Activated T-helper 1 cell treated with Interleukin-2 at 50 U/mL for 16 hours (primary cell): ENCODE data around the gene CEMIP2.
A peak's percentile ranks its signal among the peaks of the same experiment; 100 is the strongest.

Experiments
- DNase-seq: peaks from one replicate; pipeline ENCODE4 v3.0.0-alpha.2; 2020; ENCODE audit warnings: low read depth

CEMIP2 gene

DNA sequence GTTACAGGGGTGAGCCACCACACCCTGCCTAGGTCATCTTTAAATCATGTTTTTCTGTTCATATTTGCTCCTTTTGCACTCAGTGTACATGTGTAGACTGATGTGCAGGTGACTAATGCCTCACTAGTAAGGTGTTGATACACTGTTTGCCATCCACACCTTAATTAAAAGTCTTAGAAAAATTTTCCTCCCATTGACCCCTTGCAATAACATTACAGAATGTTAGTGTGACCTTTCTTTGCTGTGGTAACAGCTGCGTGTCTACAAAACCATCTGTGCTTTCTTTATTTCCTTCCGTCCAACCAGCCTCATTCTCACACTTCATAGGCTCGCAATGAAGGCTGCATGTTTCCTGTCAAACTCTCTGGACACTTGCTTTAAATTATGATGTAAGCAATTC is 6.6 kb upstream of the CEMIP2 start:
- DNase-seq: no peak

DNA sequence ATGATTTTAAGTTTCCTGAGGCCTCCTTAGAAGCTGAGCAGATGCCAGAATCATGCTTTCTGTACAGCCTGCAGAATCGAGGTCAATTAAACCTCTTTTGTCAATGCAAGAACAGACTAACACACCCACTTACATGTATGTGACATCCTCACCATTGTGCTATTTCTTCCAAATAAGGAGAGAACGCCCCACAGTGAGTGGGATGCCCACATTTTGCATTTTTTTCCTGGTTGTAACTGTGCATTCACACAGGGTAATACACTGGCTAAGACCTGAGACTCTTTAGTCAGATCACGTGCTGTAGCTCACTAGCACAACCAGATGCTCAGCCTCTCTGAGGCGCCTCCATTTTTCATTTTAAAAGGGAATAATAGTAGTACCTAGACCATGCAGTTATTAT is 4.4 kb upstream of the CEMIP2 start:
- DNase-seq: no peak

DNA sequence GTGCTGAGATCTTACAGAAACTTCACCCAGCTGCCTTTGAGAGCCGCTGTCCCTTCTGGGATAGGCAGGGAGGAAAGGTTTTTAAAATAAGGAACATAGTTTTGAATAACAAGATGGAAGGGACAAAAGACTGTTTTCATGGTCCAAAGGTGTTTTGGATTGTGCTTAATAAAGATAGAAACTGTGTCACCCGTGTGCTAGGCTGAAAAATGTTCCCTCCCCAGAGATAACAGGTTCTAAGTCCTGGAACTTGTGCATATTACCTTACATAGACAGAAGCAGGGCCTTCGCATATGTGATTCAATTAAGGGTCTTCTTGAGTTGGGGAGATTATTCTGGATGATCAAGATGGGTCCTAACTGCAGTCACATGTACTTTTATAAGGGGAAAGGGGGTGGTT is 1.9 kb upstream of the CEMIP2 start:
- DNase-seq: no peak

DNA sequence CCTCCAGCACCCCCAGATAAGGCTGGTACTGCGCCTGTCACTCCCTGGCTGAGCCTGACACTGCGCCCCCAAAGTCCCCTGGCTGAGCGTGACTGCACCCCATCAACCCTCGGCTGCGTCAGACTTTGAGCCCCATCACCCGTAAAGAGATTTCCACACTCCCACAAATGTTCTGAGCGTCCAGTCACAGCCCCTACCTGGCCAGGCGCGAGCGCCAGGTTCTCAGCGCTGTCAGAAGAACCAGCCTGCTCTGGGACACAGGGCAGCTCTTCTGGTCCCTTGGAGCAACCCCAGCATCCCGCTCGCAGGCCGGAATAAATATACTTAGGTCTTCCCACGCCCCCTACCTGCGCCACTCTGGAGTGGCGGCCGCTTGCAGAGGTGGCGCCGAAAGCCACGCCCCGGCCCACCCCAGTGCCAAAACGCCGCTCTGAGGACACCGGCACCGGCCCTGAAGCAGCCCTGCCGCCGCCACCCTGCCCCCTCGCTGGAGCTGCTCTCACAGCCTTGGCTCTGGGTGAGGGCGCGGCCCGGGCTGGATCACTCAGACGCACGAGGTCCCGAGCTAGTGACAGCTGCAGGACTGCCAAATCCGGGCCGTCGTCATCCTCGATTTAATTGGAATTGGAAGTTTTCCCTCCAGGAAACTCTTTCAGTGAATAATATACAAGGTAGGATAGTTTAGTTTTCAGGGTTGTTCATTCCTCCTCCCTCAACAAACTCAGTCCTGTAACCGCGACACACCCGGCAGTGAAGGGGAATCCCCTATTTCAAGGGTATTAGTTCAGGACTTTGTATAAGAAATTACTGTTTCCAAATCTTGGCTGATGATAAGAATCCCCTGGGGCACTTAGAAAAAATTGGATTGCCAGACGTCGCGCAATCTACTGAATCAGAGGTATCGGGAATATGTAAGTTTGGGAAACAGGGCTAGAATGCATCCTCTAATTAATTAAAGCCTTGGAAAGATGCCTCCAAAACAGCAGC is 1.2 kb upstream of the CEMIP2 start:
- DNase-seq: peak; percentile 58

DNA sequence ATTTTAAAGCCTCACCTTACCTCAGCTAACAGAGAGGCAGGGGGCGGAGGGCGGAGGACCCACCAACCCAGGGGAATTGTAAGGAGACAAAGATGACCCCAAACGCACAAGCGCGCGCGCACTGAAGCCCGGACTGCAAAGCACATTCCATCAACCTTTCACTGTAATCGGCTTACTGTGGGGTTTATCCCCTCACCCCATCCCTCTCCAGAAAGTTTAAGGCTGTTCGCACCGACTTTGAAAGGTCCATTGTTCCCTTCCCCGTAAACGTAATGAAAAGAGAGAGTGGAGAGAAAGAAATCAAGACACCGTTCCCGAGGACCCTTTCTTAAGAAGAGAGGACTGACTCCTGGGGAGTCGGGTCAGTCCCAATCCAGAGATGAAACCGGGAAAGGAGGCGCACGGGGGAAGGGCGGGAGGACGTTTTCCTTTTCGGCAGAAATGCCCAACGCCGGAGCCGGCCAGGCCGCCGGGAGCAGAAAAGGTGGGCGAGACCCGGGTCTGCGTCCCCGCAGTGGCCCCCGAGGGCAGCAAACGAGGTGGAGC is 464 bp downstream of the CEMIP2 start:
- no peak for DNase-seq

DNA sequence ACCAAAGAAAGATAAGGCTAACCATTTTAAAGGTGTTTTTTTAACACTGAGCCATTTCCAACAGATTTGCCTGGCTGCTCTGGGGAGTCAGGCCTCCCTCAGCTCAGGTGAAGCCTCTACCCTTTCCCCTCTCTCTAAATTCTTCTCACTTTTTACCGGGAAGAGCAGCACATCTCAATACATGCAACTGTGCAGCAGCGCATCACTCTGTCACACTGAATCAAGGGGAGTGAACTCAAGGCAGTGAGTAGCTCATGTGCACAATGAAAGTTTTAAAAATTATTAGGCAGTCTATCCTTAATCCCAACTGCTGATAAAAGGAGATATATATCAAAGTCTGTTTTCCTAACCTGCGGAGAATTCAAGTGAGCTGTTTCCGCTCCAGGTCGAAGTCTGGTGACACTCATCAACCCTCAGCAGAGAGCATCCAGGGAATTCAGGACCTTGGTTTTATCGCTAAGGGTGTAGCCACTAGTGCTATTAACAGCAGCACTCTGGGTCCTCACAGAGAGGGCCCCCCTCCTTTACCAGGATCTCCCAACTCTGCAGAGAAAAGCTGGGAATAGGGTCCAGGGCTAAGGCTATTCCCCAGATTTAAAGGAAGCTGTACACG is 1.0 kb downstream of the CEMIP2 start:
- no peak for DNase-seq

DNA sequence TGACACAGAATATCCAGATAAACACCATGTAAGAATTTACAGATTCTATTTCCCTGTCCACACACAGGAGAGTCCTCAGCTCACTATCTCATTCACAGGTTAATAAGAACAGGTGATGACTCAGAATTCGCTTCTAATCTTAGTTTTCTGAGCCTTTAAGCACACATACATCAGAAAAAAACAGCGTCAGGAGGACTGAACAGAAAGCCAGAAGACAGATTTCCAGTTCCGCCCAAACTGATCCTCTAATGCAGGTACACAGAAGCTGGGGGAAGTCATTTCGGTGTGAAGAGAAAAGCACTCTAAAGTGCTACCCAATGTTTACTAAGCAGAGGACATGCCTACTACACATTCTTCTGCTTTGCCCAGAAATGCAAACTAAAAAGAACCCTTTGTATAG is 1.6 kb downstream of the CEMIP2 start:
- no peak for DNase-seq

DNA sequence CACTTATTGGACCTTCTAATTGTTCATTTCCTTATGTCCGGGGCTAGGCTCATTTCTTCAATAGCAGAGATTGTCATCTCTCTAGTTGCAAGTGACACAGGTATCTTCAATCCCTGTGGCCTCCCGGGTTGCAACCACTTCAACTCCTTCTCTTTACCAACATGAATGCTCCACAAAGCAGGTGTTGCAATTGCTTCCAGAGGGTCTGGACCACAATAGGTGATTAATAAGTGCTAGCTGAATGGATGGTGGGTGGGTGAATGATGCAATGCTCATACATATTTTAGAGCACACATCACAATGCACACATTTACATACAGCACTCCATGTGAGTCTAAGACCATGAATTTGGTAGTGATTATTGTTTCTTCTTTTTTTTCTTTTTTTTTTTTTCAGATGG is 2.6 kb downstream of the CEMIP2 start:
- no peak for DNase-seq

DNA sequence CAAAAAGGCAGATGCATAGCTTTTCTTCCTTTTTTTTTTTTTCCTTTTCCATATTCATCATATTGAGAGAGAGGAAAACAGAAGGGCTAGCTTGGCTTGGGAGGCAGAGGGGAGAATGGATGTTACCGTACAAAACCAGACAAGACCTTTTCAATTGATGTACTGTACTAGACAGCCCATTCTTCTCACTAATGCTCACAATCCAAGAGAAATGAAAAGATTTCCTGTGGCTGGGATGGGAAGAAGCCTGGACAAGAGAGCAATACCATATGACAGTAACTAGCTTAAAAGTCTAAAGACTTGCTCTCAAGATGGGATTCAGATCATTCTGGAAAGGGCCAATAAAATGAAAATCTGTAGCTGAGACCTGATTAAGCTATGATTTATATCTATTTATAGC is 3.4 kb downstream of the CEMIP2 start:
- no peak for DNase-seq

DNA sequence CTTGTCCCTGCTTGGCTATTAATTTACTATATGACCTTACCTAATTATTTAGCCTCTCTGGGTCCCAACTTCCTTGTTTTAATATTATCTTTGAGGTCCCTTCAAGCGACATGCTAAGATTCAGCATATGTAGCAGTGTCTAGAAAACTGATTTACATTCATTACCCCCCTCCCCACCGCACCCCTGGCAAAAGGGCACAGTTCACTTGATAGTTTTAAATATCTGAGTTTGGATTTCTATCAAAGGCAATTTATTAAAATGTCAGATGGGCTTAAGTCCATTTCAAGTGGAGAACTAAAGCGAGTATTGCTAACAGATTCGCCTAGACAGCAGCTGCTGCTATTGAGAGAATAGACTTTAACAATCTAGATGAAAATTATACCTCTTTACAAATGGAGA is 3.9 kb downstream of the CEMIP2 start:
- no peak for DNase-seq

DNA sequence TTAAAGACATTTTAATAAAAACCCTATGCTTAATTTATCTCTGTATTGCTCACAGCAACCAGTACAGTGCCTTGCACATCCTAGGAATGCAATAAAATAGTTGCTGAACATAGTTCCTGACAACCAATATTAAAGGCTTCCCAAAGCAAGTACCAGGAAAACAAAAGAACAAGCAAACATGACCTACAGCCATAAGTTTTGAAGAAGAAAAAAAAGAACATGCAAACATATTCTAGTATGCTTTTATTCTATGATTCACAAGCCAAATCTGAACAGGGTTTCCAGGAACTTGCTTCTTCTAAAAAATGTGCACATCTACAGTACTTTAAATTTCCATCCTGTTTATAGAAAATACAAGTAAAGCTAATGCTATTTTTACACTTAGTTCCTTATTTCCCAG is 4.5 kb downstream of the CEMIP2 start:
- no peak for DNase-seq

DNA sequence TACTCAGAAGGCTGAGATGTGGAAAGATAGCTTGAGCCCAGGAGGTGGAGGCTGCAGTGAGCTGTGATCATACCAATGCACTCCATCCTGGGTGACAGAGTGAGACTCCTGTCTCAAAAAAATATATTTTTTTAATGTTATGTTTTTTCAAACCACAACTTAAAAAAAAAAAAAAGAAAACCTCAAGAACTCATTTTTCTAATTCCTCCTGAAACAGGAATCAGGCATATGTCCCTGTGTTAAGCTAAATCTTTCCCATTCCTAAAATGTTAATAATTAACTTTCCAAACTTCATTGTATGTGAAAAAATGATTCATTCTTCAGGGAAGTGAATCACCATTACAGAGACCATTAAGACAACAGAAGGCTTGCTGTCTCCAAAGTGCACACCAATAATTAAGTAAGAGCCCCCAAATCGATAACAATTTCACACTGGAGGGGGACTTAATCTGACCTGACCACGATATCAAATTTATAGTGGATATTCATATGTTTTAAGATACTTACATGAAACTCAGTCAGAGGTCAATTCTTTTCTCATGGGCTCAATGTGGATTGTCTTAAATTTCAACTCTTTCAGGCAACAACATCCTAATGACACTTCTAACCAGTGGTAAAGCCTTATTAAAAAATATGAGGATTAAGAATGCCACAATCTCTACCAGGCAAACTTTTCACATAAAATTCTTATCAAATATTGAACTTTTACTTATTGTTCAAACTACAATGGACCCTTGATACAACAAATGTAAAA is 5.2 kb downstream of the CEMIP2 start:
- DNase-seq: no peak

DNA sequence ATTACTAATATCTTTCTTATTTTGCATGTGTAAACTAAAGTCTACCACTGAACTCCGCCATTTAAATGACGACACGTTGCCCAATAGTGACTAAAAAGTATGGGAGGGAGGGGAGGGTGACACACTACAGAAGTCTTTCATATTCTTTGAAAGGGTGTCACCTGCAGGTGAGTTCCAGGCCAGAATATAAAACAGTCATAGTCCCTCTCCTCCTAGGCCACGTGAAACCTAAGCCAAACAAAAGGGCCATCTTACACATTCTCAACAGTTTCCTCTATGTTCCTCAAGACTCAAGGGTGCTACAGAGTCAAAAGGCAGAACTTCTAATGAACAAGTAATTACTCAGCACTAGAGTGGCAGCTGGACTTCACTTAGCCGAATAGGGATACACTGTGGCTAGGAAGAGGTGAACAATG is 6.4 kb downstream of the CEMIP2 start:
- no peak for DNase-seq

DNA sequence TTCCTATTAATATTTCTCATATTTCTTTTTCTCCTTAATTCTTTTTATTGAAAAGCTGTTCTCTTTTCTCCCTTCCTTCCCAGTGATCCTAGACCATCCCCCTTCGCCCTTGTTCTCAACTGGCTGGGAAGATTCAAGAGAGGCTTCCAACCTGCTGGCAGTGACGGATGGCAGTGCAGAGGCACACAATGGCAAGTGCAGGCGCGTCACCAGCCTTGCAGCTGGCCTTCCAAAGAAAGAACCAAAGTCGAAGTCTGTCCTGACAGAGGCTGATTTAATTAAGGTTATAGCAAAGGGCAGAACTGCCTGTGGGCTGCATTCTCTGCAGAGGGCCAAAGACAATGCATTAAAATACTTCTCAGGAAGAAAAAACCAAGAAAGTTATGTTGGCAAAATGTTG is 7.4 kb downstream of the CEMIP2 start:
- no peak for DNase-seq

DNA sequence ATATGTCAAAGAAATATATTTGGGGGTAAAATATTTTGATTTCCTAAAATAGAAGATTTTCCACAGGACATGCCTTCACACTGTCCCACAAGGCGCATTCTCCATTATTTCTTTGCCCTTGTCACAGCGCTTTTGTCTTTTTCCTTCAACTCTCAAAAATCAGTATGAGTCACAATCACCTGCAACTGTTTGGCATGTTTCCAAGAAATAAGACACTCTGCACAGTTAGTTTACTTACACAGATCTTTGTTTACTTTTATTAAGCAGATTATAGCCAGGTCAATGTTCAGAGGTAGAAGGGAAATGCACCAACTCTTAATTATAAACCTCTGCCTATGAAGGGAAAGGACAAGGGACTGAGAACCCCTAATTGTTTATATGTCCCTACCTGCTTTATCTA is 9.5 kb downstream of the CEMIP2 start:
- DNase-seq: no peak

DNA sequence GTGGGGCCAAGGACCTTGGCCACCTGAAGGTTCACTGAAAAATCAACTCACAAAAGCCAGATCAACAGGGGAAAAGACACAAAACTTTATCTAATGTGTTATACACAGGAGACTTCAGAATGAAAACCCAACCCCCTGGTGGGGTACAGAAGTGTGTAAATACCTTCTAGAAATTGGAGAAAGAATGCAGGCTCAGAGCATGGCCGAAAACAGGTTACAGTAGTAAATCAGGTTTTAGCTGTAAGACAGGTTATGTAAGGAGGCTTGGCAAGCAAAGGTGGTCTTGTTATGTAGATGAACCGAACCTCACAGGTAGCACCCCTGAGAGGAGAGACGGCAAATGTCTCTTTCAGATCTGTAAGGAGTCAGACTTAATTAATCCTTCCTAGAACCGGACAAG is 10.0 kb downstream of the CEMIP2 start:
- DNase-seq: no peak

DNA sequence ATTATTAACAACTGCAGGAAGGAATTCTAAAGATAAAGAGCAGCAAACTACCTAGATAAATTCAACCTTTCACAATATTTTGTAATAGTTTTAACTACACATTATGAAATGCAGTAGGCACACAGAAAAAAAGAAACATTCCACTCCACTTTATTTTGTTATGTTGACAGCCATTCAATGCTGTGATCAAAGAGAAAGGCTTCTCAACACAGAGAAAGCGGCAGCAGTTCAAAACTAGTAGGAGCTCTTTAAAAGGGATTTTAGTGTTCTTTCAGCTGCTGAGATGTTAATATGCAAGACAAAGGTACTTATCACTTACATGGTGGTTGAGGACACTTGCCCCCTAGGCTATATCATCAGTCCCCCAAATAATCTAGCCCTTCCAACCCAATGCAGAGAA is 11.6 kb downstream of the CEMIP2 start:
- DNase-seq: no peak

DNA sequence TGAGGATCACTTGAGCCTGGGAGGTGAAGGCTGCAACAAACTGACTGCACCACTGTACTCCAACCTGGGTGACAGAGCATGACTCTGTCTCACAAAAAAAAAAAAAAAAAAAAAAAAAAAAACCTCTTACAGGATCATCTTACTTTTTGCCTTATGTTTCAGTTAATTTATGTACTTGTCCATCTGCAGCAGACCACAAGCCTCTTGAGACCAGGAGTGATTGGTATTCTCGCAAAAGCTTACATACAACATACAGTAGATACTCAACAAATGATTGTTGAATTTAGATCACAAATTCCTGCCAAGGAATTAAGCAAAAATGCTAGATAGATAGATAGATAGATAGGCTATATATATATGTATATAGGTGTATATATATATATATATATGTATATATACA is 12.4 kb downstream of the CEMIP2 start:
- no peak for DNase-seq

DNA sequence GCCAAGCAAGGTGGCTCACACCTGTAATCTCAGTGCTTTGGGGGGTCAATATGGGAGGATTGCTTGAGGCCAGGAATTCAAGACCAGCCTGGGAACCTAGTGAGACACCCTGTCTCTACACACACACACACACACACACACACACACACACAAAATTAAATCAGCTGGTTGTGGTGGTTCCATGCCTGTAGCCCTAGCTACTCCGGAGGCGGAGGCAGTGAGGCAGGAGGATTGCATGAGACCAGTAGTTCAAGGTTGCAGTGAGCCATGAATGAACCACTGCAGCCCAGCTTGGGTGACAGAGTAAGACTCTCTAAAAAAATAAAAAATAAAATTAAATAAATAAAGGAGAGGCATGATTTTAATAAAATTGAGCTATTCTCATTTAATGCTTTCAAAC is 13.1 kb downstream of the CEMIP2 start:
- DNase-seq: no peak

DNA sequence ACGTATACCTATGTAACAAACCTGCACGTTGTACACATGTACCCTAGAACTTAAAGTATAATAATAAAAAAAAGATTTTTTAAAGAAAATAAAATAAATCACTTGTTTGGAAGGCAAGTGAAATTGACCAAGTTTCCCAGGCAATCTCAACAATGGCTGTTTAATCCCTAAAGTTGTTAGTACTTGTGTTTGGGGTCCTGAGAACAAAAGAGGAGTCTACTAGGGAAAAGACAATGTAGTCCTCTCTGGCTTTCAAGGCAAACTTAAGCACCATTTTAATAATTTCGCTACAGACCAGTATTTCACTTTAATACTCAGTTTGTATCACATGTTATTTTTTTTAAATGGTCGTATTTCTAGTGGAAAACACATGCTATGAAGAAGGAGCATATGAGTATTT is 14.2 kb downstream of the CEMIP2 start:
- DNase-seq: no peak

DNA sequence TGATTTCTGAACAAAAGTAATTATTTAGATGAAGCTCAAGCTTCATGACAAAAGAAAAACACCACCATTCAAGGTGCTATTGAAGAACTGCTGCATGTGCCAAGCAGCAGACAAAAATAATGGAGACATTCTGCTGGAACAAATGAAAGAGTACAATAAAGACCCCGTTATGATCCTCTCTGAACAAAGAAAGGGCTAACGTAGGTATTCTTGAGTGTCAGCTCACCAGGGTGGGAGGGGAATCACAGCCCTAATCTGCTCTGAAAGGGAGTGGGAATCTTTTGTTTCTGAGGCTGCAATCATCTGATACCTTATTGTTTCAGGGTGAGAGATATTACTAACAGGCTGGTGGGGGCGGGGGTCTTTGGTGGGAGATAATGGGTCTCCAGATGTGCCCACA is 15.4 kb downstream of the CEMIP2 start:
- no peak for DNase-seq

DNA sequence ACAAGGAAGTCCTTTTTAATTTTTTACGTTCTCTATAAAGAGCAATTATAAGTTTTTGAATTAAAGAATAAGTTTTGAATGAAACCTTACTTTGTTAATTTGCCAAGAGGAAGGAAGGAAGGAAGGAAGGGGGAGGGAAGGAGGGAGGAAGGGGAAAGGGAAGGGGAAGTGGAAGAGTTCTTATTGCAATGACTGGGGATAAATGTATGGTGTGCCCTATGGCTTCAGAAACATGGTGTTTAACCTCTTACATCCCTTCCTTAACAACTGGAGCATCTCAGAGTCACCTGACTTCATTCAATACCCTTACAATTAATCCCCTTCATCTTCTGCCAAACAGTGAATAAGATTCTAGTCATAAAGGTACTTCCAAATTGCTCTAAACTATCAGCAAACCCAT is 16.0 kb downstream of the CEMIP2 start:
- DNase-seq: no peak

DNA sequence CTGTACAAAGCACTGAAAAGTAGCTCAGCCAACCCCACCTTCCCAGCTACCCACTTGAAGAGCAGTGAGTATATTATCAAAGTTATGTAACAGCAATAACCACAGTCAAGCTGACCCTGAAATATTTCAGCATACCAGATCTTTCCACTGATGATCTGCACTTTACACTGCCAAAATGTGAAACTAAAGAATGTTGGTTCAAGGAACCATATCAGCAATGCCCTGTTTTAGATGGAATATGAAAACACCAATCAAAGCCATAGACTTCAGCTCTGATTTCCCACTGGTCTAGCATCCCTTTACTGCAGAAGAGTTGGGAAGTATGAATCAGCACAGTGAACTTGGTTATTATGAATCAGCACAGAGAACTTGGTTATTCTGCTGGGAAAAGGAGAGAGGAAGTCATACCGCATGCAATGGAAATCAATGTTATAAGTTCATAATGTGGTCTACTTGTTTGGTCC is 20.0 kb downstream of the CEMIP2 start:
- DNase-seq: no peak
